HG03039 (cell line): ENCODE measurements around the gene ZNF581.

ENCODE experiments used
- ATAC-seq: cut with Tn5 transposase; IDR thresholded peaks from one replicate; pipeline ENCODE4 v1.9.1; 2021; ENCODE audit warnings: mild to moderate bottlenecking, moderate library complexity; ENCODE audit not compliant: unreplicated experiment

Gene ZNF581

GRCh38 chr19:55691561-55692481 is 48.4 kb downstream of the ZNF581 start:
- no peak for ATAC-seq

- no peak for ATAC-seq
Measured at GRCh38 chr19:55692681-55693081, 49.2 kb downstream of the ZNF581 start.

- ATAC-seq = no peak
Measured at GRCh38 chr19:55693336-55693974, 50.0 kb downstream of the ZNF581 start.

- ATAC-seq = no peak
Measured at GRCh38 chr19:55694241-55694655, 50.8 kb downstream of the ZNF581 start.

- no peak for ATAC-seq
Measured at GRCh38 chr19:55694656-55695491, 51.4 kb downstream of the ZNF581 start.
